Thyroid gland (tissue), 4 donors: ENCODE measurements around the gene PCSK7.

ENCODE experiments used
- CTCF ChIP-seq, 6 experiments: fragments of 200-600 bp in 3 of 6; fragments of 450-650 bp in 3 of 6; sonication (generic) in 3 of 6; IDR thresholded peaks; one replicate each; pipeline ENCODE4 v1.5.1; 2016 to 2019; ENCODE audit warnings: antibody characterized with exemption in 6 of 6, mild to moderate bottlenecking in 2 of 6, inconsistent platforms in 1 of 6, moderate library complexity in 1 of 6
- POLR2A ChIP-seq, 2 donors: fragments of 450-650 bp; IDR thresholded peaks; one replicate each; pipeline ENCODE4 v1.6.1; 2017; ENCODE audit warnings: antibody characterized with exemption in 2 of 2, mild to moderate bottlenecking in 2 of 2, moderate library complexity in 1 of 2

- TF ChIP-seq CTCF (IDR thresholded peaks at IDR 0.05), result no peak
- TF ChIP-seq POLR2A (IDR thresholded peaks at IDR 0.05), result no peak
Observed at GRCh38 chr11:117273550-117274289, 41.8 kb upstream of the PCSK7 start.
